ENCODE results near the gene NUBPL.
"Not testable (repeated sequence)": the region's sequence is repeated elsewhere in the genome, so short reads cannot be mapped to it uniquely, and the experiment has no call there.

NUBPL gene

GRCh38 chr14:31886156-31886835, 325.1 kb downstream of the NUBPL start:
- DNase-seq = no peak

- DNase-seq = no peak
These were observed 326.9 kb downstream of the NUBPL start for GRCh38 chr14:31887929-31888580.

DNA sequence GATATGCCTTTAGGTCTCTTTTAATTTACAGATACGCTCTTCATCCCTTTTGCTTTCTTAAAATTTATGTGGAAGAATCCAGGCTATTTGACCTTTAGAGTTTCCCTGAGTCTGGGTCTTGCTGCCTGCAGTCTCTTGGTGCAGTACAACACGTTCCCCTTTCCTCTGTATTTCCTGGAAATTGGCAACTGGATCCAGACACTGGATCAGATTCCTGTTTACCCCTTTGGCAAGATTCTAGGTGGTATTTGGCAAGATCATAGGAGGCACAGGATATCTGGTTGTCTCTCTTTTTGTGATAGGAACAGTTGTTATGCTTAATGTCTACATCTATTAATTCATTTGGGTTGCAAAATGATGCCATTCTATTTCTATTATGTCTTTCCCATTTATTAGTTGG, 328.1 kb downstream of the NUBPL start:
- no peak for DNase-seq

DNA sequence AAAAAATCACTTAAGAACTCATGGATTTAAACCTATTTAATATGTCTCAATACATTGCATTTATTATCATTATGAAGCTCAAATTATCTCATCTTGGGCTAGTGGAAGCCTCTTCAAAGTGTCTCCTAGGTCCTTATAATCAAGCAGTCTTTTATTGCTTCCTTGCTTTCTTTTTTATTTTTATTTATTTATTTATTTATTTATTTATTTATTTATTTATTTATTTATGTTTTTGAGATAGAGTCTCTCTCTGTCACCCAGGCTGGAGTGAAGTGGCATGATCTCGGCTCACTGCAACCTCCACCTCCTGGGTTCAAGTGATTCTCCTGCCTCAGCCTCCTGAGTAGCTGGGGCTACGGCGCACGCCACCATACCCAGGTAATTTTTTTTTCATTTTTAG, 329.0 kb downstream of the NUBPL start:
- DNase-seq = not testable (repeated sequence)

- no peak for DNase-seq
These were observed 332.1 kb downstream of the NUBPL start for GRCh38 chr14:31893221-31893757.

GRCh38 chr14:31894351-31894750, 333.1 kb downstream of the NUBPL start:
- DNase-seq = no peak

DNA sequence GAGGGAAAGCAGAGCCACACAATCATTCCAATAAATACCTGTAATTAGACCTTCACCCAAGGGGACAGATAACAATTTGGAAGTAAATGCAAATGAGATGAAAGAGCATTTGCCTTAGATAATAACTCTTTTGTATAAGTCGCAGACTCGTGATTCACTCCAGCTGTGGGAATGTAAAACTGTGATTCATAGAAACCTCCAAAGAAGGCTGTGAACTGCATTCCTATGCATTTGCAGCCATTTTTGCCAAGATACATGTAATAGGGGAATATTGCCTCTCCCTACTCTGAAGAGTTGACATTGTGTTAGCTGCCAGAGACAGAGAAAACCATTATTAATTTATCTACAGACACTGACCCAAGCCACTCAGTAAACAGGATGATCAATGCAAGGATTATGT, 334.0 kb downstream of the NUBPL start:
- no peak for DNase-seq

GRCh38 chr14:31895646-31896045, 334.4 kb downstream of the NUBPL start:
- no peak for DNase-seq

DNA sequence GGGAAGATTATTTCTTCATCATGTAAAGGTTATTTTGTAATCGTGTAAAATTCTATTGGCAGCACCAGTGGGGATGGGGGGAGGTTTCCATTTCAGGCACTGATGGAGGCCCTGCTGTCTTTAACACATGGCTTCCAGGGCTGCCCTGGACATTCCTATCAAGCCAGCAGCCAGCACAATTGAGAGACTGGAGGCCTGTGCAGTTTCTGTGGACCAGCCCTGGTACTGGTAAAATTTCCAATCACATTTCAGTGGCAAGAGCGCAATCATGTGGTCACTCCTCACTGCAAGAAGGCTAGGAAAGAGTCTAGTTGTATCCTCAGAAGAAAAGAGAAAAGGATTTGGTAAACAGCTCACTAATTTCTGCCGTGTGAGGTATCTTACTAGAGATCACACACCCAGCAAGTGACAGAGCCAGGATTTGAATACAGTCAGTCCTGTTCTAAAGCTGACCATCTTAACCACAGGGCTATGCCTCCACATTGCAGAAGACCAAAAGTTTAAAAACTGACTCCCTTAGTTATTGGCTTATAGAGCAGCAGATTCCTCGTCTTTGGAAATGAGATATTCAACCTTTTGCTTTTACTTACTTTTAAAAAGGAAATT, 336.5 kb downstream of the NUBPL start:
- DNase-seq = no peak

GRCh38 chr14:31898838-31899528, 337.8 kb downstream of the NUBPL start:
- no peak for DNase-seq

GRCh38 chr14:31902002-31902401, 340.8 kb downstream of the NUBPL start:
- no peak for DNase-seq

GRCh38 chr14:31902945-31903646, 341.9 kb downstream of the NUBPL start:
- no peak for DNase-seq

GRCh38 chr14:31909977-31910376, 348.8 kb downstream of the NUBPL start:
- DNase-seq = no peak
